HG02623 (cell line): ENCODE results near the gene HOGA1.
"Not testable (repeated sequence)": the region's sequence is repeated elsewhere in the genome, so short reads cannot be mapped to it uniquely, and the experiment has no call there.

Source experiments
- ATAC-seq: cut with Tn5 transposase; IDR thresholded peaks from one replicate; pipeline ENCODE4 v1.9.1; 2021; ENCODE audit warnings: moderate library complexity; ENCODE audit not compliant: unreplicated experiment

HOGA1 gene

GRCh38 chr10:97554336-97554735 is 29.9 kb upstream of the HOGA1 start:
- ATAC-seq = not testable (repeated sequence)

GRCh38 chr10:97555541-97555940 is 28.6 kb upstream of the HOGA1 start:
- ATAC-seq = not testable (repeated sequence)

- ATAC-seq = not testable (repeated sequence)
Measured at GRCh38 chr10:97560731-97561381, 23.3 kb upstream of the HOGA1 start.

- ATAC-seq = not testable (repeated sequence)
Measured at GRCh38 chr10:97561386-97562077, 22.7 kb upstream of the HOGA1 start.

GRCh38 chr10:97562329-97562728 is 21.9 kb upstream of the HOGA1 start:
- ATAC-seq = not testable (repeated sequence)

GRCh38 chr10:97563337-97563736 is 20.9 kb upstream of the HOGA1 start:
- ATAC-seq = no peak

GRCh38 chr10:97564776-97565175 is 19.4 kb upstream of the HOGA1 start:
- no peak for ATAC-seq

GRCh38 chr10:97566336-97566996 is 17.7 kb upstream of the HOGA1 start:
- ATAC-seq = no peak

- no peak for ATAC-seq
Measured at GRCh38 chr10:97567891-97568290, 16.3 kb upstream of the HOGA1 start.

- no peak for ATAC-seq
Measured at GRCh38 chr10:97570146-97570788, 13.9 kb upstream of the HOGA1 start.

- no peak for ATAC-seq
Measured at GRCh38 chr10:97570789-97571471, 13.3 kb upstream of the HOGA1 start.

GRCh38 chr10:97571622-97572021 is 12.6 kb upstream of the HOGA1 start:
- no peak for ATAC-seq

- no peak for ATAC-seq
Measured at GRCh38 chr10:97572214-97572989, 11.8 kb upstream of the HOGA1 start, which contains the start of gene ANKRD2. TSS of gene ANKRD2 (plus strand) at chr10:97572779. CDS start at chr10:97572789, 10 bp downstream.

- no peak for ATAC-seq
Measured at GRCh38 chr10:97573021-97573420, 11.2 kb upstream of the HOGA1 start.

GRCh38 chr10:97573672-97574071 is 10.5 kb upstream of the HOGA1 start:
- no peak for ATAC-seq

GRCh38 chr10:97574374-97575126 is 9.6 kb upstream of the HOGA1 start:
- ATAC-seq = no peak

GRCh38 chr10:97575127-97575668 is 9.0 kb upstream of the HOGA1 start:
- ATAC-seq = no peak

- not testable (repeated sequence) for ATAC-seq
Measured at GRCh38 chr10:97576487-97576886, 7.7 kb upstream of the HOGA1 start.

- ATAC-seq = no peak
Measured at GRCh38 chr10:97577701-97578100, 6.5 kb upstream of the HOGA1 start.
